HG02852 (cell line): ENCODE results near the gene NOP14.
"Not testable (repeated sequence)": the region's sequence is repeated elsewhere in the genome, so short reads cannot be mapped to it uniquely, and the experiment has no call there.

Source experiments
- ATAC-seq: cut with Tn5 transposase; IDR thresholded peaks from one replicate; pipeline ENCODE4 v1.9.1; 2021; ENCODE audit warnings: mild to moderate bottlenecking, moderate library complexity; ENCODE audit not compliant: unreplicated experiment

The NOP14 gene

GRCh38 chr4:2918300-2918699, 44.9 kb downstream of the NOP14 start:
- not testable (repeated sequence) for ATAC-seq

GRCh38 chr4:2916696-2917095, 46.5 kb downstream of the NOP14 start:
- ATAC-seq: not testable (repeated sequence)

DNA sequence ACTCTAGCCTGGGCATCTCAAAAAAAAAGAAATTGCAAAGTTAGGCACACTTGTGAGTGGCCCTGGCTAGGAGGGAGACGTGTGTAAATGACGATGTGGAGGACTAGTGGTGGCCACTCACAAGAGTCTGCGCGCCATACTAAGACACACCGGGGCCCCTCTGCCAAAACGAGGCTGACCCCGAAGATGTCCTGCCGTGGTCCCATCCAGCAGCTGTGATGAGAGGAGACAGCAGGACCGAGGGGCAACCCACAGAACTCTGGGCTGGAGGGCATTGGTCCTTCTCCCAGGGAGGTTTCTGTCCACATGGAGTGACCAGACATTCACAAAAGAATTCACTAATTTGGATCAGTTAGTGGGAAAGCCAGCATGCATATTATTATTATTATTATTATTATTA, 47.4 kb downstream of the NOP14 start:
- no peak for ATAC-seq

GRCh38 chr4:2914256-2915126, 48.7 kb downstream of the NOP14 start:
- ATAC-seq: no peak

GRCh38 chr4:2913168-2913567, 50.0 kb downstream of the NOP14 start:
- no peak for ATAC-seq

- no peak for ATAC-seq
These were observed 51.3 kb downstream of the NOP14 start for GRCh38 chr4:2911868-2912267.

- no peak for ATAC-seq
These were observed 52.8 kb downstream of the NOP14 start for GRCh38 chr4:2910409-2910808.

DNA sequence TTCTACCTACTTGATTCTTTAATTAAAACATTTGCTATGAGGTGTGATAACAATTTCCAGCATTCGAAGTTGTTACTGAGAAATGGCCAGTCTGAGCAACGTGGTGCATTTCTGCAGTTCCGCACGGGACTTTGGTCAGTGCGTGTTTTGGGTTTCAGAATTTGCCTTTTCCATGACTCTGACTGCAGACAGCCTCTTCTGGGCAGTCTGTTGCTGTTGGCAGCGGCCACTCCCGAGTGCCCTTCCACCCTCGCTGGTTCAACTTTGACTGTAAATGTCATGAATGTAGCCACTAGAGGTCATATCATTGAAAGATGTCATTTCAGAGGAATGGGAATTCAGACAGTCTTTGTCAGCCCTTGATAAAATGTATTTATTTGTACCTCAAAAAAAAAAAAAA, 53.6 kb downstream of the NOP14 start:
- no peak for ATAC-seq

DNA sequence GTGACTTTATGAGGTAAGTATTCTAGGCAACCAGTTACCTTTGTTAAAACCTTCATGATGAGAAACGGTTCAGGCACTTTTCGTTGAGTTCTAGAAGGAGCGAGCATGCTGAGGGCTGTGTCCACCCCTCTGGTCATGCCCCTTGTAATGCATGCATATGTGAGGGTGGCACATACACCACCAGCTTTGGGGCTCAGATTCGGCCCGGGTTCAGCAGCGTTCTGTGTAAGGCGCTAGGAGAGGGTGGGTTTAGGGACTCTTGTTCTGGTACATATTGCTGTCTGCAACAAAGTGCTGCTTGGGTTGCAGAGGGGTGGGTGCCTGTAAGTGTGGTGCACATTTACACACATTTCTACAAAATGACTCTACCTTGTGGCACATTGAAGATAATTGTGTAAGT, 54.5 kb downstream of the NOP14 start:
- ATAC-seq: no peak

DNA sequence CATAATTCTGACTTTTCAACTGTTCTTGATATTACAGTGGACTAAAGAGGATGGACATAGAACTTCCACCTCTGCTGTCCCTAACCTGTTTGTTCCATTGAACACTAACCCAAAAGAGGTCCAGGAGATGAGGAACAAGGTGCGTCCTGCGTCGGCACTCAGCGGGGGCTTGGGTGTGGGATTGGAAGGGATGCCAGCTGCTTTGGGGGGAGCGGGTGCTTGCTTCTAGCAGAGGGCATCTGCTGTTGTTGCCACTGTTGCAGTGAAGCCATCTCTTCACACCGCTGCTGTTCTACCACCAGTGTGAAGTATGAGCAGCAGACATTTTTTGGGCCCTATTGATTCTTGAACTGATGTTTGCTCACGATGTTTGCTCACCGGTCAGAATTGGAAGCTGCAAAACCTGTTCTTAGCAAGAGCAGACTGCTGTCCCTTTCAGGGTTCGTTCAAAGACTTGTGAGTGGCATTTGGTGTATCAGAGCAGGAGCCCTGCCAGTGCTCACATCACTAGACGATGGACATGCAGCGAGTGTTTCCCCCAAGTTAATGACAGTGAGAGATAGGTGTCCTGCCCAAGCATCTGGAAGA, 55.4 kb downstream of the NOP14 start:
- ATAC-seq: no peak

GRCh38 chr4:2907226-2907625, 56.0 kb downstream of the NOP14 start:
- ATAC-seq: no peak

DNA sequence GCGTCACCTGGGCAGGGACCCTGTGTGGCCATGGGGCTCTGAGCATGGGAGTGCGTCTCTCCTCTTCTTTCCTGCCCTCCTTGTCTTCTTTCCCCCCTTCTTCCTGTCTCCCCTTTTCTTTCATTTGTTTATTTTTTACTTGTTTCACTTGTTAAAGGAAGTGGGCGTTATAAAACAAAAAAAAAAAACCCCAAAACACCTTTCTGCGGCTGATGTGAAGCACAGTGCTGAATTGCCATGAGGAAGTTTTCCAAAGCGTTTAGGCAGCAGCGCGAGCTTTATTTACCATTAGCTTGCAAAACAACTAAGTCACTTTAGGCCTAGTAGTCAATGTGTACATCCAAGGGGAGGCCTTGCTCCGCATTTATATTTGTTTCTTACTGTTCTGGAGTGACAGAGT, 57.0 kb downstream of the NOP14 start:
- ATAC-seq: no peak

DNA sequence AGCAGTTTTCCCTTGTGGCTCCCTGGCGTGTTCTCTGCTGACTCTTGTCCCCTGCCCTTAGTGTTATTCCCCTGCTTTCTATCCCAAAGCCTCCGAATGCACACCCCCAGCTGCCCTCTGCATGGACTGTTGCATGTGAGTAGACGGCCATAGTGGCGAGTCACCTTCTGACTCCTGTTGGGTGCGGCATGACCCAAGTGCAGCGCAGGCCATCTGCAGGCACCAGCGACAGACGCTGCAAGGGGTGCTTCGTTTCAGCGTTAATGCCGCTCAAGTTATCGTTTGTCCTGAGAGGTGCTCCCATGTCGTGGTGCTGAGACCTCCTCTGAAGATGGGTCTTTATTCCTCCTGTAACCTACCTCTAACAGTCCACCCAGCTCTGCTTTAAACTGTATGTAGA, 57.7 kb downstream of the NOP14 start:
- no peak for ATAC-seq

- ATAC-seq: no peak
These were observed 61.1 kb downstream of the NOP14 start for GRCh38 chr4:2902126-2902525.

- no peak for ATAC-seq
These were observed 62.0 kb downstream of the NOP14 start for GRCh38 chr4:2901186-2901585.

GRCh38 chr4:2900741-2901140, 62.5 kb downstream of the NOP14 start:
- no peak for ATAC-seq

DNA sequence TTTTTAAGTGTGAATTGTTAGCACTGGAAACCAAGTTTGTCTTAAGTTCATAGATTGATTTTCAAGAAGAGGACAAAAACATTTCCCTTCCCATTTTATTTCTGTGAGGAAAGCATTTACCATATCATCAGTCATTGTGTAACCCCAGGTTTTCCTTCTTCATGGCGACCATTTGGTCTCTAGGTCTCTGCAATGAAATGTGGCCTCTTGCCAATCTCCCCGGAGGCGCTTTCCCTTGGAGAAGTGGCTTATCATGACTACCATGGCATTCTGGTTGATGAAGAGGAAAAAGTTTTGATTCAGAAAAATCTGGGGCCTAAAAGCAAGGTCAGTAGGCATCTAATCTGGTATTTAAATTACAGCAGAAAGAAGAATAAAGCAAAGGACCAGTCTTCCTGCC, 65.2 kb downstream of the NOP14 start:
- no peak for ATAC-seq

- ATAC-seq: no peak
These were observed 69.4 kb downstream of the NOP14 start for GRCh38 chr4:2893772-2894171.

GRCh38 chr4:2891294-2891693, 71.9 kb downstream of the NOP14 start:
- ATAC-seq: no peak

DNA sequence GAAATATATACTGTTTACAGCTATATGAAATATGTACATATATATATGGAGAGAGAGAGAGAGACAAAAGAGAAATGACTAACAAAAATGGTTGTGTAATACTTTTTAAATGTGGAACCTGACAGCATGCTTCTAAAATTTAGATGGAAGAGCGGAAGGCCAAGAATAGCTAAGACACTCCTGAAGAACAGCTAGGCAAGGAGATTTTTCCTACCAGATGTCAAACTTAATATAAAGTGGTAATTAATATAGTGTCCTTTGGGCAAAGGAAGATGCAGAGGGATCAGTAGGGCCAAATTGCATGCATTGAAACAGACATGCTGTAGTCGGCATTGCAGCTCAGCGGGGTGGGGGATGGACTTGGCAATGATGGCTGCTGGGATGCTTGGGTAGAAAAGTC, 74.3 kb downstream of the NOP14 start:
- no peak for ATAC-seq
